ENCODE results near the gene MGME1.

DNA sequence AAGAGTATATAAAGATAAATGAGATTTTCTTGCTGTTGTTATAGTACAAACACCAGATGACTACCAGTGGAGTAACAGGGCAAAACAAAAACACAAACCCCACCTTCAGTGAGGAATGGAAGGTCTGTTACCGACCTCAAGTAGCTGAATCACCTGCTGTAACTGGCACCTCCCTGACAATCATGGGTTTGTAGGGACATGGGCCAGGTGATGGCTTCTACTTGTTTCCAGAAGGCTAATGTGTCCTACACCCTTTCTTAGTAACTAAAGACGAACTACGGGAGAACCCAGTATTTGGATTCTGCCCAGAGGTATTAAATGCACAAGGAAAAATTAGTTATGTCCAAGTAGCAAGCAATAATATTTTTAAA, 27.0 kb upstream of the MGME1 start:
- TF ChIP-seq POLR2AphosphoS5 (IDR thresholded peaks at IDR 0.05; ENCODE audit: low read depth, low read length) (no peak), SIN3A (IDR thresholded peaks at IDR 0.05; ENCODE audit: borderline replicate concordance, insufficient read depth, low read length) (no peak)

Data from PFSK-1 (cell line).